GM23338 (cell line): ENCODE measurements around the gene TRPM3. TPM values are rescaled to one million over a fixed set of nuclear protein-coding genes. Genes with fewer than 3 reads are reported as not detected.

ENCODE experiments used
- ATAC-seq: fragments of 200-7000 bp; cut with Tn5 transposase; 3 replicates; pipeline ENCODE4 v1.9.1; 2020
- DNase-seq: peaks from one replicate; pipeline ENCODE4 v3.0.0-alpha.2; 2015; ENCODE audit warnings: low spot score
- H2AFZ ChIP-seq: fragments of 200-600 bp; sonication (generic); 2 replicates; pipeline ENCODE4 v1.8.0; 2016; ENCODE audit warnings: antibody characterized with exemption, mild to moderate bottlenecking, moderate library complexity
- H3F3A ChIP-seq: fragments of 200-600 bp; sonication (generic); replicated peaks from 2 replicates; pipeline ENCODE4 v1.8.0; 2017; ENCODE audit warnings: antibody characterized with exemption, mixed run types, low read depth
- H3K27ac ChIP-seq: fragments of 200-600 bp; sonication (generic); 2 replicates; pipeline ENCODE4 v1.6.1; 2016; ENCODE audit warnings: low read depth
- H3K27me3 ChIP-seq: fragments of 200-600 bp; sonication (generic); 2 replicates; pipeline ENCODE4 v1.8.0; 2016; ENCODE audit warnings: mild to moderate bottlenecking, mixed run types, moderate library complexity; ENCODE audit not compliant: insufficient read depth
- H3K36me3 ChIP-seq: fragments of 200-600 bp; sonication (generic); 2 replicates; pipeline ENCODE4 v1.8.0; 2016; ENCODE audit warnings: mild to moderate bottlenecking; ENCODE audit not compliant: insufficient read depth
- H3K4me1 ChIP-seq: fragments of 200-600 bp; sonication (generic); 2 replicates; pipeline ENCODE4 v1.8.0; 2016; ENCODE audit warnings: mild to moderate bottlenecking, moderate library complexity; ENCODE audit not compliant: insufficient read depth
- H3K4me2 ChIP-seq: fragments of 200-600 bp; sonication (generic); 2 replicates; pipeline ENCODE4 v1.7.1; 2017; ENCODE audit warnings: mixed run types
- H3K4me3 ChIP-seq: fragments of 200-600 bp; sonication (generic); 2 replicates; pipeline ENCODE4 v1.6.1; 2016; ENCODE audit warnings: mixed run types
- H3K79me2 ChIP-seq: fragments of 200-600 bp; sonication (generic); replicated peaks from 2 replicates; pipeline ENCODE4 v1.8.0; 2017; ENCODE audit warnings: mild to moderate bottlenecking; ENCODE audit not compliant: insufficient read depth
- H3K9me2 ChIP-seq: fragments of 200-600 bp; sonication (generic); 2 replicates; pipeline ENCODE4 v1.8.0; 2017; ENCODE audit not compliant: insufficient read depth
- H4K20me1 ChIP-seq: fragments of 200-600 bp; sonication (generic); replicated peaks from 2 replicates; pipeline ENCODE4 v1.8.0; 2017; ENCODE audit warnings: mild to moderate bottlenecking; ENCODE audit not compliant: insufficient read depth
- H3K27ac Mint-ChIP-seq: 2 replicates; pipeline ENCODE4 v1.8.0; 2020; ENCODE audit warnings: inconsistent platforms, mild to moderate bottlenecking, moderate library complexity, mixed read lengths
- H3K27me3 Mint-ChIP-seq: 3 replicates; pipeline ENCODE4 v1.8.0; 2022; ENCODE audit warnings: low read depth, mild to moderate bottlenecking, moderate library complexity, mixed read lengths, inconsistent platforms; ENCODE audit not compliant: insufficient read depth, poor library complexity
- H3K36me3 Mint-ChIP-seq: 3 replicates; pipeline ENCODE4 v1.8.0; 2021; ENCODE audit warnings: low read depth, mild to moderate bottlenecking, inconsistent platforms, moderate library complexity, mixed read lengths
- H3K4me1 Mint-ChIP-seq: 3 replicates; pipeline ENCODE4 v1.8.0; 2020; ENCODE audit warnings: mild to moderate bottlenecking, inconsistent platforms, mixed read lengths
- H3K4me3 Mint-ChIP-seq: 3 replicates; pipeline ENCODE4 v1.8.0; 2021; ENCODE audit warnings: moderate library complexity, mild to moderate bottlenecking, inconsistent platforms, mixed read lengths
- H3K9me3 Mint-ChIP-seq: 3 replicates; pipeline ENCODE4 v1.8.0; 2020; ENCODE audit warnings: moderate library complexity, mild to moderate bottlenecking, inconsistent platforms, mixed read lengths
- CREB1 ChIP-seq: fragments of 250-450 bp; sonication (Bioruptor Pico); IDR thresholded peaks from 2 replicates; pipeline ENCODE4 v1.5.0; 2020; ENCODE audit warnings: low read depth, mild to moderate bottlenecking, moderate library complexity
- CTCF ChIP-seq, 2 experiments: fragments of 200-600 bp in 1 of 2; sonication (generic) in 1 of 2; conservative IDR thresholded peaks; 2 replicates each; pipeline versions ENCODE4 v1.5.1 to v1.6.1; 2016 to 2017; ENCODE audit warnings: antibody characterized with exemption in 2 of 2, low read depth in 2 of 2, mild to moderate bottlenecking in 2 of 2, moderate library complexity in 1 of 2
- ETS1 ChIP-seq: IDR thresholded peaks from 2 replicates; pipeline ENCODE4 v1.6.1; 2016; ENCODE audit warnings: antibody characterized with exemption
- JUNB ChIP-seq: IDR thresholded peaks from one replicate; pipeline ENCODE4 v1.6.1; 2016; ENCODE audit warnings: antibody characterized with exemption; ENCODE audit not compliant: unreplicated experiment
- POLR2AphosphoS5 ChIP-seq: IDR thresholded peaks from 2 replicates; pipeline ENCODE4 v1.6.1; 2016; ENCODE audit warnings: antibody characterized with exemption, low read depth
- REST ChIP-seq: IDR thresholded peaks from one replicate; pipeline ENCODE4 v1.6.1; 2018; ENCODE audit warnings: antibody characterized with exemption; ENCODE audit not compliant: unreplicated experiment
- STAT1 ChIP-seq: IDR thresholded peaks from one replicate; pipeline ENCODE4 v1.6.1; 2016; ENCODE audit warnings: antibody characterized with exemption; ENCODE audit not compliant: unreplicated experiment
- ZNF114 ChIP-seq: fragments of 250-450 bp; sonication (Bioruptor Pico); IDR thresholded peaks from 2 replicates; pipeline ENCODE4 v1.5.0; 2020; ENCODE audit warnings: mild to moderate bottlenecking, moderate library complexity
- ZNF331 ChIP-seq: fragments of 250-450 bp; sonication (Bioruptor Pico); IDR thresholded peaks from 2 replicates; pipeline ENCODE4 v1.5.0; 2020; ENCODE audit warnings: low read depth, mild to moderate bottlenecking, moderate library complexity
- ZNF462 ChIP-seq: fragments of 250-450 bp; sonication (Bioruptor Pico); IDR thresholded peaks from 2 replicates; pipeline ENCODE4 v1.5.0; 2020; ENCODE audit warnings: mild to moderate bottlenecking, moderate library complexity
- polyA plus RNA-seq: library from polyadenylated mRNA; unstranded; fragments of >200 nt; fragmentation: Nextera tagmentation; extraction: Ambion mirVana; gene quantifications from 2 replicates; pipeline ENCODE4 v1.2.1, GENCODE V29; 2016
- total RNA-seq: library from RNA; depleted of rRNA; stranded (reverse); fragments of >200 nt; shearing (Covaris generic); gene quantifications from 2 replicates; pipeline ENCODE4 v1.2.3, GENCODE V29; 2014

The TRPM3 gene
- total and polyA plus RNA-seq, 2 experiments from 2014 or later = 2.8 to 8.2 TPM

GRCh38 chr9:71090896-71091295 lies 30.5 kb downstream of the TRPM3 start:
- no peak overlapping the region for H3K27ac Mint-ChIP-seq

More at GRCh38 chr9:71090896-71091295, 30.5 kb downstream of the TRPM3 start:
- DNase-seq (no peak), ATAC-seq (no peak)
- Mint-ChIP-seq H3K4me1 (peaks cover 20% of the 10 kb centered on the region; the same call in 2 of the 3 replicates), H3K27me3 (no peaks in the 10 kb centered on the region), H3K36me3 (peaks cover 7% of the 10 kb centered on the region; the same call in 2 of the 3 replicates), H3K9me3 (no peaks in the 10 kb centered on the region), H3K4me3 (no peak overlapping the region)
- Histone ChIP-seq H4K20me1 (no peaks in the 10 kb centered on the region), H3K4me3 (no peak overlapping the region), H3K79me2 (peaks cover 2% of the 10 kb centered on the region; the same call in 1 of the 2 replicates), H3K27ac (no peak overlapping the region), H3K27me3 (no peaks in the 10 kb centered on the region), H3K9me2 (no peaks in the 10 kb centered on the region), H3K36me3 (no peaks in the 10 kb centered on the region), H3K4me1 (peaks cover 10% of the 10 kb centered on the region; the same call in 1 of the 2 replicates), H2AFZ (no peak overlapping the region), H3F3A (no peaks in the 10 kb centered on the region), H3K4me2 (no peak overlapping the region)
- no peak for TF ChIP-seq JUNB
- TF ChIP-seq CTCF (conservative IDR thresholded peaks at IDR 0.05; ENCODE audit: low read depth in 2 of 2) = no peak
- TF ChIP-seq POLR2AphosphoS5 = no peak
- no peak for TF ChIP-seq STAT1
- TF ChIP-seq ZNF331 (CRISPR knock-in tag) = no peak
- no peak for TF ChIP-seq CREB1
- TF ChIP-seq ZNF114 (CRISPR knock-in tag) = no peak
- TF ChIP-seq REST = no peak
- TF ChIP-seq ZNF462 (CRISPR knock-in tag) = no peak
- TF ChIP-seq ETS1 = no peak
